SK-N-MC (cell line): ENCODE measurements around the gene HS2ST1.

Source experiments
- EZH2 ChIP-seq: fragments of 200-600 bp; sonication (generic); IDR thresholded peaks from one replicate; pipeline ENCODE4 v1.6.1; 2017; ENCODE audit warnings: antibody characterized with exemption
- POLR2AphosphoS5 ChIP-seq: IDR thresholded peaks from 2 replicates; pipeline ENCODE4 v1.6.1; 2012; ENCODE audit warnings: mild to moderate bottlenecking, low read depth, low read length, borderline replicate concordance

DNA sequence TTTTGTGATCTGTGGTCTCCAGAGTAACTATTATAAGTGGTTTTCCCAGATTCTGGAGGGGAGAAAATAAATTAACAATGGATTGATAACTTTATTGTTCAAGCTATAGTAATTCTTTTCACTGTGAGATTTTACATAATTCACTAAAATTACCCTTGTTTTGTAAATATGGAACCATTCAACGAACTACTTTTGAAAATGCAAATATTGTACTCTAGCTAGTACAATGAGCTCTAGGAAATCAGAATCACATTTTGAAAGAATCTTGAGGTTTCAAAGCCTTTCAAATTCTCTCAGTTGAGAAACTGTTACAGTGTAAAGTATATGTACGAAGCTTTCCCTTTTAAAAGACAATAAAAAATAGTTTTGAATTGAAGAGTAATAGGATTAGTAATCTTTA lies 119.9 kb downstream of the HS2ST1 start:
- TF ChIP-seq EZH2 (no peak), POLR2AphosphoS5 (no peak)
